GM21447 (cell line): Measurements from ENCODE around the gene CNIH2.
"Not testable (repeated sequence)": the region's sequence is repeated elsewhere in the genome, so short reads cannot be mapped to it uniquely, and the experiment has no call there.

ENCODE experiments used
- ATAC-seq: cut with Tn5 transposase; IDR thresholded peaks from one replicate; pipeline ENCODE4 v1.9.1; 2021; ENCODE audit not compliant: unreplicated experiment

CNIH2 gene

DNA sequence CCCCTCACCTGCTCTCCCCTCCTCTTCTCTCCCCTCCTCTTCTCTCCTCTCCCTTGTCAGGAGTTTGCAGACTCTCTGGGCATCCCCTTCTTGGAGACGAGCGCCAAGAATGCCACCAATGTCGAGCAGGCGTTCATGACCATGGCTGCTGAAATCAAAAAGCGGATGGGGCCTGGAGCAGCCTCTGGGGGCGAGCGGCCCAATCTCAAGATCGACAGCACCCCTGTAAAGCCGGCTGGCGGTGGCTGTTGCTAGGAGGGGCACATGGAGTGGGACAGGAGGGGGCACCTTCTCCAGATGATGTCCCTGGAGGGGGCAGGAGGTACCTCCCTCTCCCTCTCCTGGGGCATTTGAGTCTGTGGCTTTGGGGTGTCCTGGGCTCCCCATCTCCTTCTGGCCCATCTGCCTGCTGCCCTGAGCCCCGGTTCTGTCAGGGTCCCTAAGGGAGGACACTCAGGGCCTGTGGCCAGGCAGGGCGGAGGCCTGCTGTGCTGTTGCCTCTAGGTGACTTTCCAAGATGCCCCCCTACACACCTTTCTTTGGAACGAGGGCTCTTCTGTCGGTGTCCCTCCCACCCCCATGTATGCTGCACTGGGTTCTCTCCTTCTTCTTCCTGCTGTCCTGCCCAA, 1.9 kb upstream of the CNIH2 start:
- no peak for ATAC-seq

DNA sequence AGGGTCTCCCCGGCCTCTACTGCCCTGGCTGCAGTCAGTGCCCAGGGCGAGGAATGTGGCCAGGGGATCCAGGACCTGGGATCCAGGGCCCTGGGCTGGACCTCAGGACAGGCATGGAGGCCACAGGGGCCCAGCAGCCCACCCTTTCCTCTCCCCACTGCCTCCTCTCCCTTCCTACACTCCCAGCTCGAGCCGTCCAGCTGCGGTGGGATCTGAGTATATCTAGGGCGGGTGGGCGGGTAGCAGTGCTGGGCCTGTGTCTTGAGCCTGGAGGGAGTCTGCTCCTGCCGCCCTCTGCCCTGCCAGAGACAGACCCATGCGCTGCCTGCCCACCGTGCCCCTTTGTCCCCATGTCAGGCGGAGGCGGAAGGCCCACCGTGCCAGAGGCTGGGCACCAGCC, 1.4 kb upstream of the CNIH2 start:
- ATAC-seq = not testable (repeated sequence)

DNA sequence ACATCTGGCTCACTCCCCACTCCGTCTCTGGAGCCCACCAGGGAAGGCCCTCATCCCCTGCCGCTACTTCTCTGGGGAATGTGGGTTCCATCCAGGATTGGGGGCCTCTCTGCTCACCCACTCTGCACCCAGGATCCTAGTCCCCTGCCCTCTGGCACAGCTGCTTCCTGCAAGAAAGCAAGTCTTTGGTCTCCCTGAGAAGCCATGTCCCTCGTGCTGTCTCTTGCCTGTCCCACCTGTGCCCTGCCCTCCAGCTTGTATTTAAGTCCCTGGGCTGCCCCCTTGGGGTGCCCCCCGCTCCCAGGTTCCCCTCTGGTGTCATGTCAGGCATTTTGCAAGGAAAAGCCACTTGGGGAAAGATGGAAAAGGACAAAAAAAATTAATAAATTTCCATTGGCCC, 911 bp upstream of the CNIH2 start:
- ATAC-seq = not testable (repeated sequence)

DNA sequence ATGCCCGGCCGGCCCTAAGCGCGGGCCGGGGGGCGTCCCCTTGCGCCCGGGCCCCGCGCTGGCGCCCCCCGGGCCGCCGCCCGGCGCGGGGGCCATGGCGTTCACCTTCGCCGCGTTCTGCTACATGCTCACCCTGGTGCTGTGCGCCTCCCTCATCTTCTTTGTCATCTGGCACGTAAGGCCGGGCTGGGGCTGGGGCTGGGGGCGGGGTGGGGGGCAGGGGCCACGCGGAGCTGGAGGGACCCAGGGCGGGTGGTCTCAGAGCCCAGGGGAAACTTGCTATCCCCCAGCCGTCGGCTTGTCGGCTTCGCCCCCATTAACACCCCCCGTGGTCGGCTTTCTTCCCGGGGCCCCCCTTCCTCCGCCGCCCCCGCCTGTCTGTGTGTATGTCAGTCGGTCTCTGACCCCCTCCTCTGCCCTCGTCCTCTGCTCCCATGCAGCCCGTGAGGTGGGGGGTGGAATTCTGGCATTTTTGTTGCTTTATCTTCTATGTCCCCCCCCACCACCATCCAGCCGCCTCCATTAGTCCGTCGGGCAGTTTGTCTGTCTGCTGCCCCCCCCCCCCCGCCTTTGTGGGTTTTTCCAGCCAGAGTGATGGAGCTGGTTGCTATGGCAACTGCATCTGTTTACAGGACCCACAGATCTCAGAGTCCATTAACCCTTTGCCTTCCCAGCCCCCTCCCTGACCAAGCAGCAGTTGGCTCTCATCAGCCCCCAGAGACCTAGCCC, 552 bp downstream of the CNIH2 start:
- no peak for ATAC-seq

DNA sequence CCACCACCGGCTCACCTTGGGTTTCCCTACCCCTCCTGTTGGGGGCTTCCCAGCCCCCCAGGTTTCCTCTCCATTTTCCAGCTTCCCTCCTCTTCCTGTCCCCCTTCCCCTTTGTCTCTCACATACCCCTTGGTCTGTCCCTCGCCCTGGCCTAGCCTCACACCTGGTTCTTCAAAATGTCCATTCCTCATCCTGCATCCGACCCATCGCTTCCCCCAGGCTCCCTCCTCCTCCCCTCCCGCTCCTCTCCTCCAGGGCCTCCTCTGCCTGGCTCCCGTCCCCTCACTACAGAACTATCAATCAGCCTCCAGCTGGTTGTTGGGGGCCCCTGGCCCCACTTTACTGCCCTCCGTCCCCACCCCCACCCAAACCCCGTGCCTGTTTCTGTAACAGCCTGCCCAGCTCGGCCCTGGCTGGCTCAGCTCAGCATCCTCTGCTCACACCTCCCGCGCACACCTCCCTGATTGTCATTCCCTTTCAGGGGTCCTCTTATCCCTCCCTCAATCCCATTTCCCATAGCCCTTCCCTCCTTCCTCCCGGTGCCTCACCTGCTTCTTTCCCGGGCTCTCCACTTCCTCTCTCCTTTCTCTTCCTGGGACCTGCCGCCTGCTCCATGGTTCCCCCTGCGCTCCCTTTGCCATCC, 1.2 kb downstream of the CNIH2 start:
- ATAC-seq = no peak

DNA sequence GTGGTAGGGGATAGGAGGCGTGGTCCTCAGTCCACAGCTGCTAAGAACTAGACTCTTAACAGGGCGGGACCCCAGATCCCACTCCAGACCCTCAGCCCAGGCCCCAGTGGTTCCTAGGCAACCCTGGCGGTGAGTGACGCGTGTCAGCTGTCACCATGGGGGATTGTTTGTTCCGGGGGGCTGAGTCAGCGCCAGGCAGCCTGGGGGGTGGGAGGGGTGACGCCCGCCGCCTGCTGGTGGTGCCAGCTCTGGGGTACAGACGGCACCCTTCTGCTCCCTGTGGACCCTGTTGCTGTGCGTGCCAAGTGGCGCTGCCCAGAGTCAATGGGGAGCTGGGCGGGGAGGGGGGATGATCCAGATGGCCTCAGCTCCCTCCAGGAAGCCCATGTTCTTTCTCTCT, 2.5 kb downstream of the CNIH2 start:
- ATAC-seq = no peak

DNA sequence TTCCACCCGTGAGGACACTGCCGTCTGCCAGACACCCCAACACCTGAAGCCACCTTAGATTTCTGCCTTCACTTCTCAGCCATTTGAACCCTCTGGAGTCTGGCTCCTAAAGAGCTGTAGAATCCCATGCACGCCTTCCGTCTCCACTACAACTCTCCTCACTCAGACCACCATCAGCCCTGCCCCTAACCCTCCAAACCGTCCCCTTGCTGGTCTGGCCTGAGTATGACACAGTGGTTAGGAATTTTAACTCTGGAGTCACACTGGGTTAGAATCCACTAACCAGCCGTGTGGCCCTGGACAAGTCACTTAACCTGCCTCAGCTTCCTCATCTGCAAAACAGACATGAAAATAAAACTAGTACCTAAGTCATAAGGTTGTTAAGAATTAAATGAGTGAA, 3.0 kb downstream of the CNIH2 start:
- ATAC-seq = no peak

DNA sequence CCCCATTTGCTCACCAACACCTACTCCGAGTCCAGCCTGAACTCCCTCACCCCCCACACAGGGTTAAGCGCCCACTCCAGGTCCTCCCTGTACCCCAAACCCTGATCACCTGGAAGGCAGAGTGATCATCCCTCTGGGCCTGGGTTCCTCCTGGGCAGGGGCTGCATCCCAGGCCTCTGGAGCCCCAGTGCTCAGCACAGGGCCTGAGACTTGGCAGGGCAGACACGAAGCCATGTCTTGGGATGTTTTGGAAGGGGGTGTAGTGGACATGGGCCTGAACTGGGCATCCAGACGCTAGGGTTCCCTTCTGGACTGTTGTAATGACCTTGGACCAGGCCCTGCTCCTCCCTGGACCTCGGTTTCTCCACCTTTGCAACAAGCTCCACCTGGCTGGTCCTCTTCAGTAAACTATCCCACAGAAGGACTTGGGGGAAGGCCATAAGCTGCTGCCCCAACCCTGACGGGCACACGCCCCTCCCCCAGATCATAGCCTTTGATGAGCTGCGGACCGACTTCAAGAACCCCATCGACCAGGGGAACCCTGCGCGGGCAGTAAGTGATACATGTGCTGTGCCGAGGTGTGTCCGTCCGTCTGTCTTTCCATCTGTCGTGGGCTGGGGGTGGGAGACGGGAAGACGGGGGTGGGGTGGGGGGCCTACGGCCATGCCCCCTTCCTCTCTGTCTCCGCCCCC, 3.9 kb downstream of the CNIH2 start:
- ATAC-seq = no peak

DNA sequence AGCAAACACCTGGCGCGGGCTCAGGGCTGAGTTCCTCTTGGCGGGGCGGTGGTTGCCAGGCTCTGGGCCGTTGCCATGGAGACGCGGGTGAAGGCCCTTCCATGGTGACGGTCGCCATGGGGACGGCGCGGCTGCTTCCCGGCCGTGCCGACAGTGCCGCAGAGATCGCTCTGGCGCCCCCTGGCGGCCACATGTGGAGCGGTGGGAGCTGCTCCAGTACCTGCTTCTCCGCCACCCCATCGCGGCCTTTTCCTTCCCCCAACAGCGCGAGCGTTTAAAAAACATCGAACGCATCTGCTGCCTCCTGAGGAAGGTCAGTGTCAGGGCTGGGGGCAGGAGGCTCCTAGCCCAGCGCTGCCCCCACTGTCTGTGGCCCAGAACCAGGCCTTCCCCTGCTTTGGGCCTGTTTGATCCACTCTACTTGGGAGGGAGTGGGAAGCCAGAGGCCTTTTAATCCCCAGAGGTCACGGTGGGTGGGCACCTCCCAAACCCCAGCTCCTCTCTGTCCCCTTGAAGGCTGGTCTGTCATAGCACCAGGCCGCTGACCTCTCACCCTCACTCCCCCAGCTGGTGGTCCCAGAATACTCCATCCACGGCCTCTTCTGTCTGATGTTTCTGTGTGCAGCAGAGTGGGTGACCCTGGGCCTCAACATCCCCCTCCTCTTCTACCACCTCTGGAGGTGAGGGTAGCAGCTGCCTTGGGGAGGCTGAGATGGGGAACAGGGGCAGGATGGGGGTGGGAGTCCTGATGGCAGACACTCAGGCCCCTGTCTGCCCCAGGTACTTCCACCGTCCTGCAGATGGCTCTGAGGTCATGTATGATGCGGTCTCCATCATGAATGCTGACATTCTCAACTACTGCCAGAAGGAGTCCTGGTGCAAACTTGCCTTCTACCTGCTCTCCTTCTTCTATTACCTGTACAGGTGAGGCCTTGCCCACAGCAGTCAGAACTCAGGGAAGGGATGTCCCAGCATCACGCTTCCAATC, 4.8 kb downstream of the CNIH2 start:
- ATAC-seq = peak; percentile 56

DNA sequence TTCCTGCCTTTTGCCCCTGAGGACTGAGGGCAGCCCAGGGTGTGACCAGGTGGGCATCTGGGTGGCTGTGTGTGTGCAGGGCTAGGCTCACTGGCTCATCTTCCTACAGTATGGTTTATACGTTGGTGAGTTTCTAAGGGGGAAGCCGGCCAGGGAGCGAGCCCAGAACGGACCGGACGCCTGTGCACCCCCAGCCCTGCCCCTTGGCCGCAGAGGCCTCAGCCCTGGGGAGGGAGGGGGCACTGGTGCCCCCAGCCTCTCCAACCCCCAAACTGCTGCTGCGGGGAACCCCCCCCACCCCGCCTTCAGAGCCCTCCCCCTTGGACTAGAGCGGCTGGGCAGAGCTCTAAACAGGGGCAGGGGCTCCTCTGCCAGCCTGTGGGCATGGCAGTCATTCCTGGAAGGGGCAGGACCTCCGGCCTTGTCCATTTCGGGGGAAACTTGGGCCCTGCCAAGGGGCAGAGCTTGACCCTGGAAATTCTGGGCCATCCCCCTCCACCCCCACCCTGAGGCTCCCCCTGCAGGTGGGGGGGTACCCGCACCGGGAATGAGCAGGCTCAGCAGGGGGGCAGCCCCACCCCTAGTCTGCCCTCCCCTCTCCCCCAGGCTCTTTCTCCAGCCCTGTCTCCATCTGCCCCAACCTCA, 5.6 kb downstream of the CNIH2 start:
- ATAC-seq = no peak

DNA sequence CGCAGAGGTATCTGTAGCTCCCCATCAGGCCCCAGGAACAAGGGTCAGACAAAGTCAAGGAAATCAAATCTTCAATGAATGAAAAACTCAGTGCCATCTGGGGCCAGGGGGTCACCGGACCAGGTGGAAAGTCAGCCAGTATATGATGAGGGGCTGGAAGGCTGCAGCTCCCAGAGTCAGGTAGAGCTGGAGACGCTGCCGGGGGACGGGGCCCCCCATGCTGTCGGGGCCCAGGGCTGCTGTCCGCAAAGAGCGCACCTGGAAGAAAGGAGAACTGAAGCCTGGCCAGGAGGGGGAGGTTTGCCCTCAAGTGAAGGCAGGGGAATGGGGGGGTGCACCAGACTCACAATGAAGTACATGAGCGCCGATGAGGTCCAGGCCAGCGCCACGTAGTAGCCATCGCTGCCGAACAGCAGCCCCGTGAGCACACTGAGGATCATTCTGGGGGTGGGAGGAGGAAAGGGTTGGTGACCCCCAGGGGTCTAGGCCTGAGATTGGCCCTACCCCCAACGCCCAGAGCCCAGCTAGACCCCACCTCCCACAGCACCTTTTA, 6.6 kb downstream of the CNIH2 start:
- ATAC-seq = no peak

DNA sequence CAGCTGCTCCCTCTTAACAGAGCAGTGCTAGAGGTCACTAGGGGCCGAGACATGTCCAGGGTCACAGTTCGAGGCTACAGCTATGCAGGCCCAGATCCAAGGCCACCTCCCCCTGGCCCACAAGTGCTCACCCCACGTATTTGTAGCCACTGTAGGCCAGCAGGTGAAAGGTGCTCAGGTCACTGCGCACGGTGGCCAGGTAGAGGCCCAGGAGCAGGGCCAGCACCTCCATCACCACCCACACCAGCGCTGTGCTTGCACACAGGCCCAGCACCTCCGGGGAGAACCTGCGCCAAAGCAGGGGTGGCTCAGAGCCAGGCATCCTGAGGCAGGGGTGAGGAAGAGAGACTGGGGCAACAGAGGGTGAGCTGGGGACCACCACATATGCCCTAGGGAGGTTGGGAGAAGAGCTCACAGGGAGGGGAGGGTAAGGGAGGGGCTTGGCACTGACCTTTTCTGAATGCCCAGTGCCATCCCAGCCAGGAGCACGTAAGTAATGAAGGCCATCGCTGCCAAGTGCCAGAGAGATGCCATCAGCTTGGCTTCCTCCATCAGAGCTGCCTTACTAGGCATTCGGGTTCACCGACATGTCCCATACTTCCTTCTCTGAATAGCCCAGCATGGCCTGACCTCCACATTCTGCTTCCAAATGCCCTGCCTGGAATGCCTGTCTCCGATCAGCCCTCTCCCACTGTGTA, 7.4 kb downstream of the CNIH2 start:
- no peak for ATAC-seq

DNA sequence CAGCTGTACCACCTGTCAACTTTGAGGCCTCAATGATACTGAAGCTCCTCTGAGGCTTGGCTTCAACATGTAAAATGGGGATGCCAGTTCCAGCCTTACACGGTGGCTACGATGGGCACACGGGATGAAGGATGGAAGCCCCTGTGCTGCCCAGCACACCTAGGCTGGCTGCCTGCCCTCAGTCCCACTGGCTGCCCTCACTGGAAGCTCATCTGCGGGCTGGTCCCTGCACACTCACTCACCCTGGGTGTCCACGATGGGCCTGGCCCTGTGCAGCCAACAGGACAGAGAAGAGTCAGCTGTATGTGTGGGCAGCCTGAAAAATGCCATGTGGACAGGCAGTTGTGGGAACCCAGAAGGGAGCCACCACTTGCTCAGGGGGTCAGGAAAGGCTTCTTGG, 8.7 kb downstream of the CNIH2 start:
- no peak for ATAC-seq

DNA sequence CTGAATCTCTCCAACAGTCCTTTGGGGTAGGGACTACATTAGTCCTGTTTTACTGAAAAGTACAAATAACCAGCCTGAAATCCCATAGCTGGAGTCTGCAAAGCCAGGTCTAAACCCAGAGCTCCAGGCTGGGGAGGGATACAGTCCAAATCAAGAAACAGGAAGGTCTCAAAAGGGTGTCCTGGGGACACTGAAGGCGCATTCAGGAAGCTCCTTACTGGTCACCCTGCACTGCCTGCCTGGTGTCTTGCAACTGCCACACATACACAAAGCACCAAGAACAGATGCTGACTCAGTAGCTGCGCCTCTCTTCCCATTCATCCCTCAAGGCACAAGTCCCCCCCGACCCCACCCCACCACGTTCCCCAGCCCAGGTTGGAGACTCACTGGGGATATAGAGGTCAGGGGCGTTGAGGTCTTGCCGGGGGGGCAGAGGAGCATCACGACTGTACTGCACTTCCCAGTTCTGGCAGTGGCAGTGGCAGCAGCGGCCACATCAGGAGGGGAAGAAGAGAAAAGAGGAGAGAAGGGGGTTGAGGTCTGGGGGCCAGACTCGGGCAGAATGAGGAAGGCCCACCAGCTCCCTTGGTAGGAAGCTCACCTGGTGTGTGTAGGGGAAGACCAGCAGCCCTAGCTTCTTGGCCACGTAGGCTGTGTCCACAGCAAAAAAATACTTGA, 9.4 kb downstream of the CNIH2 start:
- no peak for ATAC-seq

DNA sequence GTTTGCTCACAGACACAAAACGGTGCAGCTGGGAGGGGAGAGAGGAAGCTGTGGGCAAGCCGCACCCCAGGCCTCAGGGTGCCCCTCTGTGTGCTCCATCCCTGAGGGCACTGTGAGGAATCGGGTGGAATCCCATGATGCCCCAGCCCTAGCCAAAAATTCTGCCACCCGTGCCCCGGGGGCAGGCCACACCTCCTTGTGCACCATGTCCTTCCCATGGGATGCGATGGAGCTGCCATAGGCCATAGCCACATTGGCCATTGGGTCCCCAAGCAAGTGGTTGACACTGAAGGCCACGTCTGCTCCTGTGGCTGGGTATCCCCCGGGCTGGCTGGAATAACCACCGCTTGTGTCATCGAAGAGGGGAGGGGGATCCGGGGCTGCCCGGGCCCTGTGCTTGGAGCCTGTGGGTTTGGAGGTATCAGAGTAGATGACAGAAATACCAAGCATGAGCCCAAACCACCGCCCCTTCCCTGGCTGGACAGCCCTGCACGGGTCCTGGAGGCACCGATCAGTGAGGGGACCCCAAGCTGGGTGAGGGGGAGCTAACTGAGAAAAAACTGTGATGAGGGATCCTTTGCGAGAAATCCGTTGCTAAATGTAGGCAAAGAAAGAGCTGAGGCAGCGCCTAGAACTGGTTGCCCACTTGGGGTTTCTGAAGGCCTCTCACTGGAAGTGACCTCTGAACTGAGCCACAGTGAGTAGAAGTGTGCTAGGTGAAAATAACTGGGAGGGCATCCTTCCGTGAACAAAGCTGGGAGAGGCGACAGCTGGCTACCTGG, 10.1 kb downstream of the CNIH2 start:
- no peak for ATAC-seq

DNA sequence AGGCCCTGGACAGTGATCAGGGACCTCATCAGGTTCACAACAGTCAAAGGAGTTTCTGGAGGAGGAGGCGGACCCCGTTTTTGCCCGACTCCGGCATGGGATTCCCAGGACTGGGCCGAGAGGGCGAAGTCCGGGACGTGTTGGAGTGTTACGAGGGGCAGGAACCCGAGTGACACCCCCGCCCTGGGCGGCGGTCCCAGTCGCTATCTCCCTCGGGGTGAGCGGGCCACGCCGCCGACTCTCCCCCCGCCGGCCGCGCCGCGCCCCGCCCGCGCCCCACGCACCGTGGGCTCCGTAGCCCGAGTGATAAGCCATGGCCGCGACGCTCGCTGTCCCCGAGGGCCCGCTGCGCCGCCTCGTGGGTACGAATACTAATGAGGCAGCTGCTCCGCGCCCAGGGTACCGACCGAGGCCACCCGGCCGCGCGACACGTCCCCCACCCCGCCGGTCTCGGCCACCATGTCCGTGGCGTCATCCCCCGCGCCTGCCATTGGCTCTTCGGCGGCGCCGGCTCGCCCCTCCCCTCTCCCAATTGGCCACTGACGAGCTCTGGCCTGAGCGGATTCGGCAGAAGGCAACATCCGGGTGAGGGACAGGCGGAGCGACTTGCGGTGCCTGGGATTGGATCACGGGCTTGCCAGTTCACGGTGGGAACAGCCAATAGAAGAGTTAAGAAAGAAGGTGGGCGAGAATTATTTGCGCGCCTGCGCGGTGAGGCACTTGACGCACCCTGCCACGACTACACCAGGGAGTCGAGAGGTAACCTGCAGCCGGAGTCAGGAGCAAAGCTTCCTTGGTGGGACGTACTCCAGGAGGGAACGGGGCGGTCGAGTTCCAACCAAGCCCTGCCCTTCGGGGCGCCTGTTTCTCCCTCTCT, 10.9 kb downstream of the CNIH2 start, which contains the start of gene YIF1A:
Gene YIF1A (minus strand): TSS at position 473 of the 877 bp plus-strand sequence. CDS start 158 bp downstream, at position 315.
- peak; percentile 91 for ATAC-seq
